Epithelial cell of esophagus (primary cell): ENCODE data around the gene HNRNPL.

Source experiments
- DNase-seq: peaks from one replicate; pipeline ENCODE4 v3.0.0; 2010; ENCODE audit warnings: low read depth
- H3K4me3 ChIP-seq: 2 replicates; pipeline ENCODE4 v1.5.1; 2011; ENCODE audit warnings: mild to moderate bottlenecking, low read length, control low read depth
- TF ChIP-seq, protein P1 (sequence below): IDR thresholded peaks from 2 replicates; pipeline ENCODE4 v1.5.1; 2011; ENCODE audit warnings: low read depth, mild to moderate bottlenecking, low read length, control low read depth, inconsistent platforms; ENCODE audit not compliant: insufficient read depth; ENCODE audit errors: missing control alignments

HNRNPL gene

DNA sequence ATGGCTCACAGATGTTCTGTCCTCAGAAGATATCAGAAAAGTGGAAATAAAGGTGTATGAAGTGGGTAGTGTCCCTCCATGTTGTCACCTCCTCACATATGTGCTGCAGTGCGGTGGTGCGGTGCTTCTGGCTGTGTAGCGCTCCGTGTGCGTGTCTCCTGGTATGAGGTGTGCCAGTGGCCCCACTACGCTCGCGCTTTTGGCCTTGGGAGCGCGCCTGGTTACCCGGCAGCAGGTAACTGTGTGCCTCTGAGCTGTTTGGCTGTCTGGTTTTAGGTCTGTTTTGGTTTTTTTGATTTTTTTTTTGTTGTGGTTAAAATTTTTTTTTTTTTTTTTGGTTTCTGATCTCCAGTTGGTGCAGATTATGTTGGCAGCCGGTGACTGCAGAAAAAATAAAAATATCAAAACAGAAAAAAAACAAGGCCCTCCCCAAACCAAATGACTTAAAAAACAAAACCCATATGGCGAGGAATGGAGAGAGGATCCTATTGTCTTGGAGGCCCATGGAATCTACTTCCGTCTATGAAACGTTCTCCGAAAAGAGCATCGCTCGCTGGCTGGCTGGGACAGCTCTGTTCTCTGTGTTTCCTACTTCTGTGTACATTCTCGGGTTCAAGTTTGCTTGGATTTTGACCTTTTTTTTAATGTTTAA lies 7.9 kb downstream of the HNRNPL start:
- no peak for DNase-seq
- TF ChIP-seq, protein P1, sequence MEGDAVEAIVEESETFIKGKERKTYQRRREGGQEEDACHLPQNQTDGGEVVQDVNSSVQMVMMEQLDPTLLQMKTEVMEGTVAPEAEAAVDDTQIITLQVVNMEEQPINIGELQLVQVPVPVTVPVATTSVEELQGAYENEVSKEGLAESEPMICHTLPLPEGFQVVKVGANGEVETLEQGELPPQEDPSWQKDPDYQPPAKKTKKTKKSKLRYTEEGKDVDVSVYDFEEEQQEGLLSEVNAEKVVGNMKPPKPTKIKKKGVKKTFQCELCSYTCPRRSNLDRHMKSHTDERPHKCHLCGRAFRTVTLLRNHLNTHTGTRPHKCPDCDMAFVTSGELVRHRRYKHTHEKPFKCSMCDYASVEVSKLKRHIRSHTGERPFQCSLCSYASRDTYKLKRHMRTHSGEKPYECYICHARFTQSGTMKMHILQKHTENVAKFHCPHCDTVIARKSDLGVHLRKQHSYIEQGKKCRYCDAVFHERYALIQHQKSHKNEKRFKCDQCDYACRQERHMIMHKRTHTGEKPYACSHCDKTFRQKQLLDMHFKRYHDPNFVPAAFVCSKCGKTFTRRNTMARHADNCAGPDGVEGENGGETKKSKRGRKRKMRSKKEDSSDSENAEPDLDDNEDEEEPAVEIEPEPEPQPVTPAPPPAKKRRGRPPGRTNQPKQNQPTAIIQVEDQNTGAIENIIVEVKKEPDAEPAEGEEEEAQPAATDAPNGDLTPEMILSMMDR, result no peak
- H3K4me3 ChIP-seq, result no peak overlapping the region

DNA sequence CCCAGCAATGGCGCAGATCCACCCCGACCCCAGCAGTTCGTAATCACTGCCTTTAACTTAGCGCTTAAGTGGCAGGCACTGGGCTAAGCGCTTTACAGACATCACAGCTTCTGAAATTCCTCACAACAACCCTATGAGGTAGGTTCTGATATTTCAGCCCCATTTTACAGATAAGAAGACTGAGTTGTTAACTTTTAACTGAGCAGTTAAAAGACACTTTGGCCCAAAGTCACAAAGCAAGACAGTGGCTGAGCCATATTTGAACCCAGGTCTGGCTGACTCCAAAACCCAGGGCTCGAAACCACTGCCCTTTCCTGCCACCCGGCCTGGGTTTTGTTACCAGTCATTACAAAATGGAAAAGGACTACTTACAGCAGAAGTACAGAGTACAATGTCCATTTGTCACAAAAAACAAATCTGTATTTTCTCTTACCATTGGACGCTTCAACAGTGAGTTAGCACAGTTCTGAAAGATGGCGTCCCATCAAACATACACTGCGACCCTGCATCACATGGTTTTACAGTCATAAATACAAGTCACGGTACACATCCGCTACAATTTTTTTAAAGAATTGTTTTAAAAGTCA lies 8.5 kb downstream of the HNRNPL start:
- TF ChIP-seq, protein P1, result no peak
- no peak overlapping the region for H3K4me3 ChIP-seq
- no peak for DNase-seq

GRCh38 chr19:38840583-38840968 lies 9.2 kb downstream of the HNRNPL start:
- no peak overlapping the region for H3K4me3 ChIP-seq
- TF ChIP-seq, protein P1, result no peak
- no peak for DNase-seq

DNA sequence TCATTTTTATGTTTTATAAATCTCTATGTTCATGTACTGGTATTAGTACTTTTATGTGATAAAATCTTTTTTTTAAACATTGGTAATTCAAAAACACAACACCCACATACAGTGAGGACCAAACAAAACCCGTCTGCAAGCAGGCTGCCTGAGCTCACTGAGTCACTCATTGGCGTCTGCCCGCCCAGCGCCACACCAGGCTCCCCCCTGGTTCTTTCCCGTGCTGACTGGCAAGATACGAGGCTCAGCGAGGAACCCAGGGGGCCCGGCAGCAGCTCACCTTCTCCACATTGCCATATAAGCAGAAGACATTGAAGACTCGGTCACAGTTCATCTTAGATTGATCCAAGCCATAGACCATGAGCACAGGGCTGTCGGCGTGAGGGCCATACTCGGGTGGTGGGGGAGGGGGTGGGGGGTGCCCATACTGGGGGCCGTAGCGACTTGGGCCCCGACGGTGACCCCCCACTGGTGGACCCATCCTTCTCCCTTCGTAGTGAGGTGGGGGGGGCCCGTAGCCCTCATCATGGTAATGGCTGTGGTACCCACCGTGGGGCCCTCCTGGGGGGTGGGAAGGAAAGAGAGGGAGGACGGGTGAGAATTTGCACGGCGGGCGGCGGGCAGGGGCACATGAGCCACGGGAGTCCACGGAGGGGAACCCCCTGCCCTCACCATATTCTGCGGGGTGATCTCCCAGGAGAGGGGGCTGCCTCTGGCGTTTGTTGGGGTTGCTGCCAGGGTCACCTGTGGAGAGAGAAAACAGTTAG lies 9.8 kb downstream of the HNRNPL start:
- TF ChIP-seq, protein P1, result no peak
- peak; percentile 64 for DNase-seq
- no peak overlapping the region for H3K4me3 ChIP-seq

DNA sequence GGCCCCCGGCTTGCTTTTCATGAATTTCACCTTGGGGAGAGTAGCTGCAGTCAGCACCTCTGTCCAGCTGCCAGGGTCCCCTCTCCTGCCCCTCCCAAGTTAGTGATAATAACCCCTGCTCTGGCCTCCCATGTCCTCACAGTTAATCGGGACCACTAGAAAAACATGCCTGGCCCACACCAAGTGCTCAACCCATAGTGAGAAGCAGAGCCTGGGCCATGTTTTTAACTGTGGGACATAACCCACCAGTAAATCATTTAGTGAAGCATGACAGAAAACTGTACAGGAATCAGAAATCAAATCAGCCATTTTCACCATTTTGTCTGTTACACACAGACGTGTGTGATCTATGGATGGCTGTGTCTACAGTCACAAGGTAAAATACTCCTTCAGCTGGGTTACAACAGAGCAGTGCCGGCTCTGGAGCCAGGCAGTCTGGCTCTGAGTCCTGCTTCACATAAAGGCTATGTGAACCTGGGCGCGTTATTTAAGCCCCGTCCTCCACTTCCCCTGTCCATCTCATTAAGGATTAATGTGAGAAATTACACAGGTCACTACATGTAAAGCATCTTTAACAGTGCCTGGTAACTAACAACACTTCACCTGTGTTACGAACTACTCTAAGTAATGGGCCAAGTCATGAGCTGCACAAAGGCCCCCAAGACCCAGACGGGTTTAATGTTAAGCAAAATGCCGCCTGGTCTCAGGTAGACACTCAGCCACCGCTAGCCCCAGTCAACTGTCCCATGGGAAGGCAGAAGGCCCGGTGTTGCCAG lies 10.6 kb downstream of the HNRNPL start:
- DNase-seq, result peak; percentile 18
- no peak overlapping the region for H3K4me3 ChIP-seq
- TF ChIP-seq, protein P1, result no peak

DNA sequence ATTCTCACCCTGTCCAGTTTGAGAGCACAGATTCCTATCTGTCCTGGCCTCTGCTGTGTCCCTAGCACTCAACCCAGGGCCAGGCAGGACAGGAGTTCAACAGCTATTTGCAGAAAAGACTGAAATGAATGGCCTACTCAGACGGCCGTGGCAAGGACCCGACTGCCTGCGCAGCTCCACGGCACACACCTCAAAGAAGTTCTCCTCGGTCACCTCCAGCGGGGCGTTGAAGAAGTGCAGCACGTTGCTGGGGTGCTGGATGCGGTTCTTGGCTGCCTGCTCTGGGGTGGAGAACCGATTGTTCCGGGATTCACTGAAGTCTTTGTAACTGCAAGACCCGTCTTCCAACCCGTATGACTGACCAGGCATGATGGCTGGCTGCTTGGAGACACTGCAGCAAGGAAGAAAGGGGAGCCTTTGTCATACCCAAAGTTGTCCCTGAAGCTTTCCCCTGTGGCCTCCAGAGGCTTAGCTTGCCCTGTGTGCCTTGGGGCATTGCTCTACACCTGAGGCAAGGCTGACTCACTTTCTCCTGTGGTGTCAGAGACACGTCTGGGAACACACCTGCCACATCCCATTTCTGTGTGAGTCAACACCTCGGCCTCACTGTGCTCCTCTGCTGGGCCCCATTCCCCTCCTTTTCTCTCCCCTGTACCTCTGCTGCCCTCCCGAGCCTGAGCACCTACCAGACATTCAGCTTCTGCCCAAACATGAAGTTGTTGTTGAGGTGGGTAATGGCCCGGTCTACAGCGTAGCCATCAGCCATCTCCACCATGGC lies 11.4 kb downstream of the HNRNPL start:
- TF ChIP-seq, protein P1, result peak; percentile 74
- H3K4me3 ChIP-seq, result no peak overlapping the region
- DNase-seq, result peak; percentile 98
